HAP-1 (cell line): ENCODE data around the gene KLHL17.

Experiments
- DNase-seq, 2 experiments: peaks; one replicate each; pipeline ENCODE4 v3.0.0-alpha.2; 2016 to 2020; ENCODE audit warnings: low spot score in 2 of 2
- H3K27me3 ChIP-seq: fragments of 250-450 bp; sonication (Bioruptor Pico); 2 replicates; pipeline ENCODE4 v1.5.1; 2020; ENCODE audit warnings: low read depth, mild to moderate bottlenecking, moderate library complexity
- H3K36me3 ChIP-seq: fragments of 250-450 bp; sonication (Bioruptor Pico); replicated peaks from 2 replicates; pipeline ENCODE4 v1.5.1; 2020; ENCODE audit warnings: mild to moderate bottlenecking
- H3K4me1 ChIP-seq: fragments of 250-450 bp; sonication (Bioruptor Pico); 2 replicates; pipeline ENCODE4 v1.5.1; 2020; ENCODE audit warnings: mild to moderate bottlenecking
- H3K4me3 ChIP-seq: fragments of 250-450 bp; sonication (Bioruptor Pico); 2 replicates; pipeline ENCODE4 v1.5.1; 2020; ENCODE audit warnings: mild to moderate bottlenecking, moderate library complexity
- H3K9me3 ChIP-seq: fragments of 250-450 bp; sonication (Bioruptor Pico); 2 replicates; pipeline ENCODE4 v1.5.1; 2020; ENCODE audit warnings: mild to moderate bottlenecking, moderate library complexity
- in situ Hi-C: fragments of 300-500 bp; cut with MboI; formaldehyde crosslinking; loops from 3 replicates; pipeline ENCODE4 v1.14.3; 2020; ENCODE audit warnings: low sequenced_read_pairs, inconsistent platforms, mixed read lengths

Gene KLHL17

GRCh38 chr1:967466-968343 is 7.3 kb downstream of the KLHL17 start:
- in situ Hi-C loops, result no loop called here
- no peak for DNase-seq
- peak overlapping the region; percentile 44; the same call in 1 of the 2 replicates for H3K4me3 ChIP-seq
- no peaks in the 10 kb centered on the region for H3K9me3 ChIP-seq
- peaks cover 22% of the 10 kb centered on the region for H3K36me3 ChIP-seq
- H3K4me1 ChIP-seq, result peaks cover 14% of the 10 kb centered on the region
- H3K27me3 ChIP-seq, result no peaks in the 10 kb centered on the region

GRCh38 chr1:969260-969855 is 9.0 kb downstream of the KLHL17 start:
- no peaks in the 10 kb centered on the region for H3K27me3 ChIP-seq

GRCh38 chr1:970242-970972 is 10.0 kb downstream of the KLHL17 start:
- H3K4me1 ChIP-seq, result peaks cover 14% of the 10 kb centered on the region
- H3K27me3 ChIP-seq, result no peaks in the 10 kb centered on the region
- peaks cover 3% of the 10 kb centered on the region; the same call in 1 of the 2 replicates for H3K36me3 ChIP-seq
- no peak for DNase-seq
- in situ Hi-C loops, result no loop called here
- no peaks in the 10 kb centered on the region for H3K9me3 ChIP-seq
- H3K4me3 ChIP-seq, result no peak overlapping the region

More at GRCh38 chr1:969260-969855, 9.0 kb downstream of the KLHL17 start:
- in situ Hi-C loops, result no loop called here
- no peak for DNase-seq
- Histone ChIP-seq H3K36me3 (peaks cover 10% of the 10 kb centered on the region; the same call in 1 of the 2 replicates), H3K9me3 (no peaks in the 10 kb centered on the region), H3K4me1 (peaks cover 14% of the 10 kb centered on the region), H3K4me3 (no peak overlapping the region)

GRCh38 chr1:970973-971730 is 10.8 kb downstream of the KLHL17 start:
- Histone ChIP-seq H3K4me1 (peaks cover 12% of the 10 kb centered on the region), H3K36me3 (no peaks in the 10 kb centered on the region), H3K27me3 (no peaks in the 10 kb centered on the region), H3K4me3 (no peak overlapping the region), H3K9me3 (no peaks in the 10 kb centered on the region)
- no peak for DNase-seq
- in situ Hi-C loops, result no loop called here

- Histone ChIP-seq H3K27me3 (no peaks in the 10 kb centered on the region), H3K4me3 (no peak overlapping the region), H3K4me1 (peaks cover 4% of the 10 kb centered on the region), H3K36me3 (no peaks in the 10 kb centered on the region), H3K9me3 (no peaks in the 10 kb centered on the region)
- no peak for DNase-seq
- in situ Hi-C loops, result no loop called here
Measured at GRCh38 chr1:971751-972506, 11.5 kb downstream of the KLHL17 start.

GRCh38 chr1:972726-973458 is 12.5 kb downstream of the KLHL17 start:
- no peaks in the 10 kb centered on the region for H3K9me3 ChIP-seq
- no peak overlapping the region for H3K4me3 ChIP-seq
- in situ Hi-C loops, result no loop called here
- no peaks in the 10 kb centered on the region for H3K27me3 ChIP-seq
- DNase-seq, result no peak
- H3K36me3 ChIP-seq, result no peaks in the 10 kb centered on the region
- no peaks in the 10 kb centered on the region for H3K4me1 ChIP-seq

- Histone ChIP-seq H3K9me3 (no peaks in the 10 kb centered on the region), H3K4me3 (no peak overlapping the region), H3K27me3 (no peaks in the 10 kb centered on the region), H3K36me3 (no peaks in the 10 kb centered on the region), H3K4me1 (no peaks in the 10 kb centered on the region)
- in situ Hi-C loops, result no loop called here
- DNase-seq, result no peak
Measured at GRCh38 chr1:973459-974292, 13.3 kb downstream of the KLHL17 start.

GRCh38 chr1:974293-974640 is 13.9 kb downstream of the KLHL17 start:
- in situ Hi-C loops, result no loop called here
- no peaks in the 10 kb centered on the region for H3K4me1 ChIP-seq
- H3K36me3 ChIP-seq, result no peaks in the 10 kb centered on the region
- no peaks in the 10 kb centered on the region for H3K9me3 ChIP-seq
- no peak overlapping the region for H3K4me3 ChIP-seq
- H3K27me3 ChIP-seq, result no peaks in the 10 kb centered on the region
- DNase-seq, result no peak

- no peak for DNase-seq
- Histone ChIP-seq H3K4me1 (no peaks in the 10 kb centered on the region), H3K4me3 (no peak overlapping the region), H3K9me3 (no peaks in the 10 kb centered on the region), H3K36me3 (no peaks in the 10 kb centered on the region), H3K27me3 (no peaks in the 10 kb centered on the region)
- in situ Hi-C loops, result no loop called here
Measured at GRCh38 chr1:974687-975328, 14.4 kb downstream of the KLHL17 start.

- no peak for DNase-seq
- in situ Hi-C loops, result no loop called here
Measured at GRCh38 chr1:975365-975764, 15.0 kb downstream of the KLHL17 start.

GRCh38 chr1:975896-976683 is 15.7 kb downstream of the KLHL17 start:
- peak; percentile 66 to 82 for DNase-seq
- Histone ChIP-seq H3K9me3 (no peaks in the 10 kb centered on the region), H3K27me3 (0 out of 2 replicates have a peak, but pooled peaks cover 3% of the 10 kb centered on the region), H3K36me3 (no peaks in the 10 kb centered on the region), H3K4me3 (peak overlapping the region; percentile 28), H3K4me1 (no peaks in the 10 kb centered on the region)
- in situ Hi-C loops, result no loop called here

More at GRCh38 chr1:975365-975764, 15.0 kb downstream of the KLHL17 start:
- no peaks in the 10 kb centered on the region for H3K4me1 ChIP-seq
- no peaks in the 10 kb centered on the region for H3K27me3 ChIP-seq
- H3K36me3 ChIP-seq, result no peaks in the 10 kb centered on the region
- H3K9me3 ChIP-seq, result no peaks in the 10 kb centered on the region
- no peak overlapping the region for H3K4me3 ChIP-seq
